GM23248 (cell line): ENCODE measurements around the gene C19orf67.
"Not testable (repeated sequence)": the region's sequence is repeated elsewhere in the genome, so short reads cannot be mapped to it uniquely, and the experiment has no call there.

Experiments used
- EZH2 ChIP-seq: fragments of 200-600 bp; sonication (generic); IDR thresholded peaks from 2 replicates; pipeline ENCODE4 v1.6.1; 2018; ENCODE audit warnings: antibody characterized with exemption, mild to moderate bottlenecking; ENCODE audit not compliant: insufficient read depth, poor library complexity, severe bottlenecking
- EZH2phosphoT487 ChIP-seq: fragments of 200-600 bp; sonication (generic); IDR thresholded peaks from 2 replicates; pipeline ENCODE4 v1.6.1; 2018; ENCODE audit warnings: antibody characterized with exemption, moderate library complexity, mild to moderate bottlenecking, low read depth; ENCODE audit not compliant: insufficient read depth

DNA sequence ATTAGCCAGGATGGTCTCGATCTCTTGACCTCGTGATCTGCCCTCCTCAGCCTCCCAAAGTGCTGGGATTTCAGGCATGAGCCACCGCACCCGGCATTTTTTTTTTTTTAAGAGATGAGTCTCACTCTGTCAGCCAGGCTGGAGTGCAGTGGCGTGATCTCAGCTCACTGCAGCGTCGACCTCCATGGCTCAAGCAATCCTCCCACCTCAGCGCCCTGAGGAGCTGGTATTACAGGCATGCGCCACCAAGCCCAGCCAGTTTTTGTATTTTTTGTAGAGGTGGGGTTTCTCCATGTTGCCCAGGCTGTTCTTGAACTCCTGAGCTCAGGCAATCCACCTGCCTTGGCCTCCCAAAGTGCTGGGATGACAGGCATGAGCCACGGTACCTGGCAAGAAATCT, 37.7 kb downstream of the C19orf67 start:
- not testable (repeated sequence) for TF ChIP-seq EZH2, EZH2phosphoT487
